Measurements from ENCODE around the gene VTI1B.

DNA sequence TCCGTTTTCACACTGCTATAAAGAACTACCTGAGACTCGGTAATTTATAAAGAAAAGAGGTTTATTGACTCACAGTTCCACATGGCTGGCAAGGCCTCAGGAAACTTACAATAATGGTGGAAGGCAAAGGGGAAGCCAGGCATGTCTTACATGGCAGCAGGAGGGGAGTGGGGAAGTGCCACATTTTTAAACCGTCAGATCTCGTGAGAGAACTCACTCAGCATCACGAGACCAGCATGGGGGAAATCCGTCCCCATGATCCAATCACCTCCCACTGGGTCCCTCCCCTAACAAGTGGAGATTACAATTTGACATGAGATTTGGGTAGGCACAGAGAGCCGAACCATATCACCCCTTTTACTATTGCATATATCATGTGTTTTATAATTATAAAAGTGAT lies 72.4 kb downstream of the VTI1B start:
- TF ChIP-seq POLR2A (IDR thresholded peaks at IDR 0.05; ENCODE audit: low read depth, low read length) (no peak), POLR2AphosphoS5 (IDR thresholded peaks at IDR 0.05; ENCODE audit: low read depth, low read length) (no peak), SPI1 (IDR thresholded peaks at IDR 0.05; ENCODE audit: low read depth, low read length) (peak; percentile 25; the same call in 1 of the 2 replicates), TAF1 (IDR thresholded peaks at IDR 0.05; ENCODE audit: low read depth, low read length) (no peak)

Data from GM12891 (cell line).